Measurements from ENCODE around the gene SFXN2.

SFXN2 gene

DNA sequence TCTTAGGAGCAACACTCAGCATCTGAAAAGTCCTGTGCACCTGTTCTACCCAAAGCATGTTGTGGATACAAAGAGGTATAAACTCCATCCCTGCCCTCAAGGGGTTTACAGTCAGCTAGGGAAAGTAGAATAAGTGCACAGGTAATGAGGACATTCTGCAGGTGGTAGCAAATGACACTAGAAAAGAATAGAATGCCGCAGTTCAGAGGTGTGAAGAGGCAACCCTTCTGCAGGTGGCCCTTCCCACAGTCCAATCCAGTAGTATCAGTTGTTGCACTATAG lies 66.0 kb downstream of the SFXN2 start:
- H3F3A ChIP-seq (ENCODE audit: low read depth) = no peaks in the 10 kb centered on the region
- no peaks in the 10 kb centered on the region for H3K9me3 ChIP-seq (ENCODE audit: insufficient read depth, low read depth, low read length)
- H3K4me3 ChIP-seq (ENCODE audit: low read length, poor library complexity, severe bottlenecking) = no peak overlapping the region
- no peak overlapping the region for H3K9ac ChIP-seq (ENCODE audit: low read depth, low read length, poor library complexity, severe bottlenecking)
- no peak overlapping the region for H3K4me2 ChIP-seq (ENCODE audit: low read depth, low read length, poor library complexity, severe bottlenecking)
- no peaks in the 10 kb centered on the region for H3K9me2 ChIP-seq (replicated peaks; ENCODE audit: low read depth, low read length)
- H2AFZ ChIP-seq (ENCODE audit: low read length) = no peak overlapping the region
- no peaks in the 10 kb centered on the region for H3K36me3 ChIP-seq (ENCODE audit: insufficient read depth, low read length)
- H3K27me3 ChIP-seq (ENCODE audit: insufficient read depth, low read length, poor library complexity, severe bottlenecking) = no peaks in the 10 kb centered on the region
- peaks cover 10% of the 10 kb centered on the region; the same call in 1 of the 2 replicates for H3K79me2 ChIP-seq (ENCODE audit: insufficient read depth, low read length)
- H4K20me1 ChIP-seq (ENCODE audit: insufficient read depth, low read length, poor library complexity, severe bottlenecking) = no peaks in the 10 kb centered on the region
- TF ChIP-seq EZH2phosphoT487 (IDR thresholded peaks at IDR 0.05; ENCODE audit: borderline replicate concordance) = no peak
- TF ChIP-seq, protein P1, sequence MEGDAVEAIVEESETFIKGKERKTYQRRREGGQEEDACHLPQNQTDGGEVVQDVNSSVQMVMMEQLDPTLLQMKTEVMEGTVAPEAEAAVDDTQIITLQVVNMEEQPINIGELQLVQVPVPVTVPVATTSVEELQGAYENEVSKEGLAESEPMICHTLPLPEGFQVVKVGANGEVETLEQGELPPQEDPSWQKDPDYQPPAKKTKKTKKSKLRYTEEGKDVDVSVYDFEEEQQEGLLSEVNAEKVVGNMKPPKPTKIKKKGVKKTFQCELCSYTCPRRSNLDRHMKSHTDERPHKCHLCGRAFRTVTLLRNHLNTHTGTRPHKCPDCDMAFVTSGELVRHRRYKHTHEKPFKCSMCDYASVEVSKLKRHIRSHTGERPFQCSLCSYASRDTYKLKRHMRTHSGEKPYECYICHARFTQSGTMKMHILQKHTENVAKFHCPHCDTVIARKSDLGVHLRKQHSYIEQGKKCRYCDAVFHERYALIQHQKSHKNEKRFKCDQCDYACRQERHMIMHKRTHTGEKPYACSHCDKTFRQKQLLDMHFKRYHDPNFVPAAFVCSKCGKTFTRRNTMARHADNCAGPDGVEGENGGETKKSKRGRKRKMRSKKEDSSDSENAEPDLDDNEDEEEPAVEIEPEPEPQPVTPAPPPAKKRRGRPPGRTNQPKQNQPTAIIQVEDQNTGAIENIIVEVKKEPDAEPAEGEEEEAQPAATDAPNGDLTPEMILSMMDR (conservative IDR thresholded peaks at IDR 0.05; ENCODE audit: low read length) = no peak
- peaks cover 5% of the 10 kb centered on the region for H3K4me1 ChIP-seq (ENCODE audit: insufficient read depth, low read length, poor library complexity, severe bottlenecking)

DNA sequence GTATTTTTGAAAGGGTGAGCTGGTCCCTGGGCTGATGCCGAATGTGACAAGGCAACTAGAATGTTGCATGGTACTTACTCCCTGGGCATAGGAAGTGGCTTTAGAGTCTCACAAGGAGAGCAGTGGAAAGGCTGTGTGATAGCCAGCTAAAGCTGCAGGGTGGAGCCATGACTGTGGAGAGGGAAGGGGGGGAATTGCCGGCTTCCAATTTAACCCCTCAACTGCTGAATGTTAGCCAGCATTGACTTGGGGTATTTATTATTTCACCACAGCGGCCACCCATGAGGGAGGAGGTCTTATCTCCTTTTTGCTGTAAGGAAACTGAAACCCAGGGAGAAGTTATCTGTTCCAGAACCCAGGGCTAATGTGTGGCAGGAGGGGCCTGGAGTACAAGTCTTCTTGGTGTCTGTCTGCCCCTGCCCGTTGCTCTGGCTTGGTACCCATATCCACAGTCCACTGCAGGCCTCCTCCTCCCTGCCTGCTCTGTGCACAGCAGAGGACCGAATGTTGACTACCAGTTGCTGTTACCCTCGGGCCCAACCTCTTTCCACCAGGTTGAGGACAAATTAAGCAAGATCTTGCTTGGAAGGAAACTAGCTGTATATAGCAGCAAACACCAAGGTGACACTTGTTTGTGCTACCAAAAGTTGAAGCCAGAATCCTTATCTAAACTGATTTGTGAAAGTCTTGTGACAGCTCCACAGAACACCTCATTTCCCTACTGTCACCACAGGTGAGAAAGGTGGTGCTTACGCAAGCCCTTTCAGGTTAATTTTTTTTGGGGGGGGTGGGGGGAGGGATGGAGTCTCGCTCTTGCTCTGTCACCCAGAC lies 66.9 kb downstream of the SFXN2 start:
- Histone ChIP-seq H3K79me2 (ENCODE audit: insufficient read depth, low read length) (peaks cover 5% of the 10 kb centered on the region; the same call in 1 of the 2 replicates), H3K4me1 (ENCODE audit: insufficient read depth, low read length, poor library complexity, severe bottlenecking) (peaks cover 8% of the 10 kb centered on the region), H3K36me3 (ENCODE audit: insufficient read depth, low read length) (no peaks in the 10 kb centered on the region), H3K9me3 (ENCODE audit: insufficient read depth, low read depth, low read length) (no peaks in the 10 kb centered on the region), H3K27me3 (ENCODE audit: insufficient read depth, low read length, poor library complexity, severe bottlenecking) (no peaks in the 10 kb centered on the region), H3K9ac (ENCODE audit: low read depth, low read length, poor library complexity, severe bottlenecking) (no peak overlapping the region), H3F3A (ENCODE audit: low read depth) (no peaks in the 10 kb centered on the region), H3K4me3 (ENCODE audit: low read length, poor library complexity, severe bottlenecking) (no peak overlapping the region), H3K4me2 (ENCODE audit: low read depth, low read length, poor library complexity, severe bottlenecking) (no peak overlapping the region), H2AFZ (ENCODE audit: low read length) (no peak overlapping the region), H4K20me1 (ENCODE audit: insufficient read depth, low read length, poor library complexity, severe bottlenecking) (no peaks in the 10 kb centered on the region), H3K9me2 (replicated peaks; ENCODE audit: low read depth, low read length) (no peaks in the 10 kb centered on the region)
- no peak for TF ChIP-seq EZH2phosphoT487 (IDR thresholded peaks at IDR 0.05; ENCODE audit: borderline replicate concordance)
- TF ChIP-seq, protein P1 (conservative IDR thresholded peaks at IDR 0.05; ENCODE audit: low read length) = no peak

DNA sequence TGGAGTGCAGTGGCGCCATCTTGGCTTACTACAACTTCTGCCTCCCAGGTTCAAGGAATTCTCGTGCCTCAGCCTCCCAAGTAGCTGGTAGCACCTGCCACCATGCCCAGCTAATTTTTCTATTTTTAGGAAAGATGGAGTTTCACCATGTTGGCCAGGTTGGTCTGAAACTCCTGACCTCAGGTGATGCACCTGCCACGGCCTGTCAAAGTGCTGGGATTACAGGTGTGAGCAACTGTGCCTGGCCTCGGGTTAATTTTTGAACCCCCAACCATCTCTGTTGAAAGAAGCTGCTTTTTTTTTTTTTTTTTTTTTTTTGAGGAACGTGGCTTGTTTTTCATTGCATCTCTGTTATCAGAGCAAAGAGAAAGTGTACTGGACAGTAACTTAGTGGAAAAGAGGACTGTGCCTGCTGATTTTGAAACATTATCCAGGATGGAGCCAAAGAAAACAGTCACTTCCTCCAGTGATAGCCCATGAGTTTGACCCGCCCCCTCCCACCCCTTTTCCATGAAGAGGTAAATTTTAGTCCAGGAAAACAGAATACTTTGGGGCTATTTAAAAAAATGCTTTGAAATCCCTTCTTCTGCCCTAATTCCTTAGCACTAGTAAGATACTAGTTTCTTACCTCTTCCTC lies 67.6 kb downstream of the SFXN2 start:
- Histone ChIP-seq H2AFZ (ENCODE audit: low read length) (no peak overlapping the region), H4K20me1 (ENCODE audit: insufficient read depth, low read length, poor library complexity, severe bottlenecking) (peaks cover 3% of the 10 kb centered on the region), H3K4me1 (ENCODE audit: insufficient read depth, low read length, poor library complexity, severe bottlenecking) (peaks cover 3% of the 10 kb centered on the region), H3K4me3 (ENCODE audit: low read length, poor library complexity, severe bottlenecking) (no peak overlapping the region), H3K4me2 (ENCODE audit: low read depth, low read length, poor library complexity, severe bottlenecking) (no peak overlapping the region), H3F3A (ENCODE audit: low read depth) (no peaks in the 10 kb centered on the region), H3K9ac (ENCODE audit: low read depth, low read length, poor library complexity, severe bottlenecking) (no peak overlapping the region), H3K9me3 (ENCODE audit: insufficient read depth, low read depth, low read length) (no peaks in the 10 kb centered on the region), H3K27me3 (ENCODE audit: insufficient read depth, low read length, poor library complexity, severe bottlenecking) (no peaks in the 10 kb centered on the region), H3K9me2 (replicated peaks; ENCODE audit: low read depth, low read length) (no peaks in the 10 kb centered on the region), H3K36me3 (ENCODE audit: insufficient read depth, low read length) (no peaks in the 10 kb centered on the region), H3K79me2 (ENCODE audit: insufficient read depth, low read length) (peaks cover 10% of the 10 kb centered on the region; the same call in 1 of the 2 replicates)
- TF ChIP-seq, protein P1 (conservative IDR thresholded peaks at IDR 0.05; ENCODE audit: low read length) = no peak
- no peak for TF ChIP-seq EZH2phosphoT487 (IDR thresholded peaks at IDR 0.05; ENCODE audit: borderline replicate concordance)
